MCF 10A (cell line): ENCODE measurements around the gene FRY. TPM values are rescaled to one million over a fixed set of nuclear protein-coding genes. Genes with fewer than 3 reads are reported as not detected.
A peak's percentile ranks its signal among the peaks of the same experiment; 100 is the strongest.

Source experiments
- BruUV-seq: library from RNA; stranded (reverse); fragments of 400-500 nt; replicated peaks from 2 replicates; lab custom pipeline; 2021; lab: Mats Ljungman, UMichigan
- CTCF ChIA-PET: fragments of 300-600 bp; sonication (Branson Sonifier 250); formaldehyde crosslinking; extraction: SDS; loops from one replicate; lab custom pipeline; 2021; ENCODE audit warnings: antibody characterized with exemption, inconsistent platforms; lab: Yijun Ruan, JAX
- POLR2A ChIA-PET: fragments of 300-600, 350-650 bp; sonication (Branson Sonifier 250); formaldehyde crosslinking; extraction: SDS; loops from one replicate; lab custom pipeline; 2020; ENCODE audit warnings: antibody characterized with exemption, inconsistent platforms; lab: Yijun Ruan, JAX
- DNase-seq: peaks from one replicate; pipeline ENCODE4 v3.0.0-alpha.2; 2018; ENCODE audit not compliant: unreplicated experiment
- H3K27ac Mint-ChIP-seq: one replicate; pipeline ENCODE4 v1.8.0; 2022; ENCODE audit warnings: mild to moderate bottlenecking, low read depth, mixed read lengths; ENCODE audit not compliant: unreplicated experiment
- H3K27me3 Mint-ChIP-seq: one replicate; pipeline ENCODE4 v1.8.0; 2022; ENCODE audit warnings: mixed read lengths; ENCODE audit not compliant: insufficient read depth, unreplicated experiment
- H3K36me3 Mint-ChIP-seq: one replicate; pipeline ENCODE4 v1.8.0; 2022; ENCODE audit warnings: mild to moderate bottlenecking, moderate library complexity, mixed read lengths; ENCODE audit not compliant: insufficient read depth, unreplicated experiment
- H3K4me1 Mint-ChIP-seq: one replicate; pipeline ENCODE4 v1.8.0; 2022; ENCODE audit warnings: mixed read lengths; ENCODE audit not compliant: insufficient read depth, unreplicated experiment
- H3K4me3 Mint-ChIP-seq: one replicate; pipeline ENCODE4 v1.8.0; 2022; ENCODE audit warnings: mild to moderate bottlenecking, moderate library complexity, mixed read lengths; ENCODE audit not compliant: unreplicated experiment
- H3K9me3 Mint-ChIP-seq: one replicate; pipeline ENCODE4 v1.8.0; 2022; ENCODE audit warnings: mixed read lengths; ENCODE audit not compliant: unreplicated experiment
- CTCF ChIP-seq: fragments of 200-600 bp; IDR thresholded peaks from one replicate; pipeline ENCODE4 v1.8.0; 2022; ENCODE audit warnings: antibody characterized with exemption, mild to moderate bottlenecking; ENCODE audit not compliant: unreplicated experiment
- intact Hi-C: fragments of 100-400 bp; cut with micrococcal nuclease; formaldehyde crosslinking; loops from 2 replicates; pipeline ENCODE4 v1.14.1; 2022
- total RNA-seq: library from RNA; stranded (reverse); gene quantifications from 2 replicates; pipeline ENCODE4 v1.2.3, GENCODE V29; 2022

Gene FRY
- total RNA-seq, 1 experiment from 2014 or later, result 8.9 TPM

GRCh38 chr13:32134241-32135055, 102.9 kb downstream of the FRY start:
- no peaks in the 10 kb centered on the region for H3K9me3 Mint-ChIP-seq
- no peak overlapping the region for H3K4me3 Mint-ChIP-seq
- POLR2A ChIA-PET, result interaction anchor here (1.0 to 2.3 kb wide), 3 partner anchors 9 to 189 kb away, joined by 4 to 9 read pairs (median 5); no protein-coding TSS in a partner anchor
- H3K36me3 Mint-ChIP-seq, result no peaks in the 10 kb centered on the region
- no peaks in the 10 kb centered on the region for H3K27me3 Mint-ChIP-seq
- H3K4me1 Mint-ChIP-seq, result peaks cover 12% of the 10 kb centered on the region
- CTCF ChIA-PET, result interaction anchor here (1.0 kb wide), 1 partner anchor 333 kb away, joined by 3 read pairs; no protein-coding TSS in a partner anchor
- intact Hi-C loops, result no loop called here
- no peak for TF ChIP-seq CTCF
- no TSS peak for BruUV-seq
- peak overlapping the region; percentile 93 for H3K27ac Mint-ChIP-seq
- peak; percentile 37 for DNase-seq

GRCh38 chr13:32135056-32135390, 103.4 kb downstream of the FRY start:
- no peaks in the 10 kb centered on the region for H3K9me3 Mint-ChIP-seq
- ChIA-PET CTCF (interaction anchor here (1.0 kb wide), 1 partner anchor 333 kb away, joined by 3 read pairs; no protein-coding TSS in a partner anchor), POLR2A (interaction anchor here (1.2 to 2.3 kb wide), 2 partner anchors 9 to 104 kb away, joined by 5 to 9 read pairs; no protein-coding TSS in a partner anchor)
- no peaks in the 10 kb centered on the region for H3K36me3 Mint-ChIP-seq
- H3K27me3 Mint-ChIP-seq, result no peaks in the 10 kb centered on the region
- DNase-seq, result no peak
- no peak overlapping the region for H3K4me3 Mint-ChIP-seq
- intact Hi-C loops, result no loop called here
- no TSS peak for BruUV-seq
- H3K27ac Mint-ChIP-seq, result no peak overlapping the region
- TF ChIP-seq CTCF, result no peak
- peaks cover 12% of the 10 kb centered on the region for H3K4me1 Mint-ChIP-seq

DNA sequence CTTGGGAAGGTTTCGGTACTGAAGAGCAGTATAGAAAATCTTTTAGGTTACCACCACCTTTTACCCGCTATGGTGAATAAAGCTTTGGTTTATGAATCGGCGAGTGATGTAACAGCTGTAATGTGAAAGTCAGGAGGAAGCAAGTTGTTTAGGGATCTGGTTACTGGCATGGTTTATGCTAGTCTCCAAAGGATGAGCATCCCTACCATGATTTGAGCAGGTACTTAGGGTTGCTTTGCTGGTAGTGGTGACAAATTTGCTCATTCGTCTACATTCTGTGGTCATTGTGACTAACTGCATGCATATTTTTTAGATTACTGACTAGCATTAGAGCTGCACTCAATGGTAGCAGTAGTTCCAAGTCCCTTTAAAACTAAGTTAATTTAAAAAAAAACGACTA, 104.1 kb downstream of the FRY start:
- no peaks in the 10 kb centered on the region for H3K36me3 Mint-ChIP-seq
- DNase-seq, result no peak
- ChIA-PET CTCF (interaction anchor here (1.0 kb wide), 1 partner anchor 332 kb away, joined by 3 read pairs; no protein-coding TSS in a partner anchor), POLR2A (interaction anchor here (1.2 to 2.3 kb wide), 2 partner anchors 10 to 105 kb away, joined by 5 to 9 read pairs; no protein-coding TSS in a partner anchor)
- peaks cover 12% of the 10 kb centered on the region for H3K4me1 Mint-ChIP-seq
- no peaks in the 10 kb centered on the region for H3K9me3 Mint-ChIP-seq
- no peak overlapping the region for H3K4me3 Mint-ChIP-seq
- no peak for TF ChIP-seq CTCF
- no peaks in the 10 kb centered on the region for H3K27me3 Mint-ChIP-seq
- intact Hi-C loops, result no loop called here
- no TSS peak for BruUV-seq
- H3K27ac Mint-ChIP-seq, result no peak overlapping the region

DNA sequence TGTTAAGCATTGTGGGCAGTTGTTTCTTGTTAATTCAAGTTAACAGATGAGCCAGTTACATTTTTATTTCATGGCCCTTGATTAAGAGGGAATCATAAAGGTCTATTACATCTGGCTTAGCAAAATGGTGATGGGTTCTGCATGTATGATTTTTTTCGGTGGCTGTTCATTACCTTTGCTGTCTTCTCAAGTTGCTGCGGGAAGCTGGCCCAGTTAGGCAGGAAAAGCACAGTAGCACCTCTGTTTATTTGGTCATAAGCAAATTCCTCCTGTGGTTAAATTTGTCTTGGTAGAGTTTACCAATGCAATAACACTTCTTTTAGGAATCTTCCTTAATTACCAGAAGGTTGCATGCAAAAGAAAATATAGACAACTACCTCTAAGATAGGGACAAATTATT, 104.5 kb downstream of the FRY start:
- intact Hi-C loops, result no loop called here
- no peak for DNase-seq
- no TSS peak for BruUV-seq
- Mint-ChIP-seq H3K4me1 (peaks cover 12% of the 10 kb centered on the region), H3K36me3 (no peaks in the 10 kb centered on the region), H3K27ac (no peak overlapping the region), H3K27me3 (no peaks in the 10 kb centered on the region), H3K4me3 (no peak overlapping the region), H3K9me3 (no peaks in the 10 kb centered on the region)
- no peak for TF ChIP-seq CTCF
- CTCF ChIA-PET, result no interaction called here
- POLR2A ChIA-PET, result interaction anchor here (2.3 kb wide), 1 partner anchor 10 kb away, joined by 9 read pairs; no protein-coding TSS in a partner anchor
